ACC112 (cell line): ENCODE data around the gene NT5DC1.

Source experiments
- H2AFZ ChIP-seq: fragments of 200-600 bp; sonication (generic); one replicate; pipeline ENCODE4 v1.6.0; 2017; ENCODE audit warnings: antibody characterized with exemption, low read length; ENCODE audit not compliant: unreplicated experiment
- H3K27ac ChIP-seq: fragments of 200-600 bp; sonication (generic); 2 replicates; pipeline ENCODE4 v1.5.1; 2014; ENCODE audit warnings: low read depth, mild to moderate bottlenecking, antibody characterized with exemption, low read length, moderate library complexity
- H3K27me3 ChIP-seq: fragments of 200-600 bp; sonication (generic); 2 replicates; pipeline ENCODE4 v1.6.1; 2014; ENCODE audit warnings: mild to moderate bottlenecking, antibody characterized with exemption, low read length, moderate library complexity, mixed read lengths; ENCODE audit not compliant: insufficient read depth
- H3K36me3 ChIP-seq: fragments of 200-600 bp; sonication (generic); 2 replicates; pipeline ENCODE4 v1.6.1; 2016; ENCODE audit warnings: mild to moderate bottlenecking, antibody characterized with exemption, low read length, moderate library complexity, mixed read lengths; ENCODE audit not compliant: insufficient read depth
- H3K4me1 ChIP-seq: fragments of 200-600 bp; sonication (generic); one replicate; pipeline ENCODE4 v1.6.1; 2016; ENCODE audit warnings: low read length, mixed read lengths; ENCODE audit not compliant: insufficient read depth, unreplicated experiment, control insufficient read depth
- H3K4me3 ChIP-seq: fragments of 200-600 bp; sonication (generic); 2 replicates; pipeline ENCODE4 v1.5.1; 2014; ENCODE audit warnings: mild to moderate bottlenecking, low read depth, low read length
- H3K79me2 ChIP-seq: fragments of 200-600 bp; sonication (generic); one replicate; pipeline ENCODE4 v1.6.0; 2016; ENCODE audit warnings: low read length; ENCODE audit not compliant: control insufficient read depth, unreplicated experiment, insufficient read depth

Gene NT5DC1

DNA sequence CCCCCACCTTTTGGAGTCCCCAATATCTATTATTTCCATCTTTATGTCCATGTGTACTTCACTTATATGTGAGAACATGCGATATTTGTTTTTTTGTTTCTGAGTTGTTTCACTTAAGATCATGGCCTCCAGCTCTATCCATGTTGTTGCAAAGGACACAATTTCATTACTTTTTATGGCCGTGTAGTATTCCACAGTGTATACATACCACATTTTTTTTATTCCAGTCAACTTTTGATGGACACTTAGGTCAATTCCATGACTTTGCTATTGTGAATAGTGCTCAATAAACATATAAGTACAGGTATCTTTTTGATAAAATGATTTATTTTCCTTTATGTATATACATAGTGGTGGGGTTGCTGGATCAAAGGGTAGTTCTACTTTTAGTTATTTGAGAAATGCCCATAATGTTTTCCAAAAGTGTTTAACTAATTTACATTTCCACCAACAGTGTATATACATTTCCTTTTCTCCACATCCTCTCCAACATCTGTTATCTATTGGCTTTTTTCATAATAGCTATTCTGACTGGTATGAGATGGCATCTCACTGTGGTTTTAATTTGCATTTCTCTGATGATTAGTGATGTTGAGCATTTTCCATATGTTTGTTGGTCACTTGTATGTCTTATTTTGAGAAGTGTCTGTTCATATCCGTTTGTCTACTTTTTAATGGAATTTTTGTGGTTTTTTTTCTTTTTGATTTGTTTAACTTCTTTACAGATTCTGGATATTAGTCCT, 59.3 kb downstream of the NT5DC1 start:
- Histone ChIP-seq H3K27ac (no peak overlapping the region), H3K27me3 (no peaks in the 10 kb centered on the region), H3K4me1 (peaks cover 7% of the 10 kb centered on the region), H3K79me2 (no peaks in the 10 kb centered on the region), H2AFZ (no peak overlapping the region), H3K36me3 (no peaks in the 10 kb centered on the region), H3K4me3 (no peak overlapping the region)

DNA sequence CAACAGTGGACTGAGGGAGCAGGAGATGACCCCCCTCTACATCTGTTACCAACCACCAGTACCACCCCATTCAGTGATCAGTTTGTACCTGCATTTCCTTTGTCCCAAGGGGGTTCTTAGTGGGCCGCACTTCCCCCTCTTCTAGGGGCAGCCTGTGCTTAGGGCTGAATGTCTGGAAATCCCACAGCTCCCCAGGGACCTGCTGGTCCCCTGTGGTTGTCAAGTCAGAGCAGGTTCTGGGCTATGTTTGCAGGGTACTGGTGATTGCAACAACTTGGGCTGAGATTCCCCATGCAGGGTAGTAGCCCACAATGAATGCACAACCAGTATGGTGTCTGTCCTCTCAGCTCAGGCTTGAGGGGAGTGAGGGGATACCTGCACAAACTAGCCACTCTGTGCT, 64.9 kb downstream of the NT5DC1 start:
- Histone ChIP-seq H3K79me2 (no peaks in the 10 kb centered on the region), H3K36me3 (no peaks in the 10 kb centered on the region), H2AFZ (no peak overlapping the region), H3K4me1 (no peaks in the 10 kb centered on the region), H3K27ac (no peak overlapping the region), H3K4me3 (no peak overlapping the region), H3K27me3 (no peaks in the 10 kb centered on the region)

DNA sequence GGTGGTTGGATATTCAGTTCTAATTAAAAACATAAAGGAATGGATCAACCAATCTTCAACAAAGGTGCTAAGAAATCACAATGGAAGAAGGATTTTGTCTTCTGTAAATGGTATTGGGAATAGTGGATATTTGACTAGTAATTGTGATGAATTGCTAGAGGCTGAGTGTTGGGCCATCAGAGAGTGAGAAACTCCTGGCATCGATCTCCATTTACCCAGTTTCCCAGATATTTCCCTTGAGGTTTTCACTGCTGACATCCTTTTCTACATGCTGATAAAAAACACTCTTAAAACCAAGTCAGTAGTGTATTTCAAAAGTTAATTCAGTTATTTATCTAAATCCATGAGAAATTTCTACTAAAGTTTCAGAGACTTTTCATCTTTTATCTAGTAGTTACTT, 65.7 kb downstream of the NT5DC1 start:
- H3K79me2 ChIP-seq, result no peaks in the 10 kb centered on the region
- H3K4me3 ChIP-seq, result no peak overlapping the region
- no peaks in the 10 kb centered on the region for H3K36me3 ChIP-seq
- no peaks in the 10 kb centered on the region for H3K4me1 ChIP-seq
- H3K27ac ChIP-seq, result no peak overlapping the region
- no peaks in the 10 kb centered on the region for H3K27me3 ChIP-seq
- no peak overlapping the region for H2AFZ ChIP-seq

DNA sequence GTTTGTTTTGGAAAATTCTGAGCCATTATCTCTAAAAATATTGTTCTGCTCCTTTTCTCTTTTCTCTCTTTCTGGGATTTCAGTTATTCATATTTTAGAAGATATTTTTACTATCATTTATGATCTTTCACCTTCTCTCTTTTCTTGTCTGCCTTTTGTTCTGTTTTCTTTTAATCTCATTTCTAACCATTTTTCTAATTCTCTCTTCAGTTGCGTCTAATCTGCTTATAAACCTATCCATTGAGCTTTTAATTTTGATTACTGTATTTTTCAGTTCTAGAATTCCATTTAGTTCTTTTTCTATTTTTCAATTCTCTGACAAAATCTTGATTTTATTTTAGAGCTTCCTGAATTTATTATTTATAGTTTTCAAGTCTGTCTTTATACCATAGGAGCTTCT, 67.5 kb downstream of the NT5DC1 start:
- H3K4me1 ChIP-seq, result no peaks in the 10 kb centered on the region
- no peak overlapping the region for H3K27ac ChIP-seq

DNA sequence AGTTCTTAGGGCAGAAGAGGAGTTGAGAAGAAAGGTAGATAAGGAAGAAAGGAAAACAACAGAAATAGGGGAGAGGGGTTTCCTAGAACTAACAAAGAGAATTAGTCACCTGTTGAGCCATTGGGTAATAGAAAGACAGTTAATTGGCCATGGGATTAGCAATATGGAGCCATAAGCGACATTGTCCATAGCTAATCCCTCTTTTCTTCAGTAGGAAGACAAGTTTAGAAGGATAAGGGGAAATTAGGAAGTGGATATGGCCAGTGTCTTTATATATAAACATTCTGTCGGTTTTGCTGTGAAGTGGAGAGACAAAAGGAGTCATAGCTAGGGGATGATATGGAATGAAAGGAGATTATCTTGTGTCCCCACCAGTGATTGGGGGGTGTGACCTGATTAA, 69.2 kb downstream of the NT5DC1 start:
- Histone ChIP-seq H3K4me3 (no peak overlapping the region), H3K79me2 (no peaks in the 10 kb centered on the region), H3K36me3 (0 out of 2 replicates have a peak, but pooled peaks cover 3% of the 10 kb centered on the region)

More for the DNA sequence above, 67.5 kb downstream of the NT5DC1 start:
- H3K27me3 ChIP-seq, result no peaks in the 10 kb centered on the region
- H2AFZ ChIP-seq, result no peak overlapping the region
- H3K79me2 ChIP-seq, result no peaks in the 10 kb centered on the region
- no peak overlapping the region for H3K4me3 ChIP-seq
- no peaks in the 10 kb centered on the region for H3K36me3 ChIP-seq

DNA sequence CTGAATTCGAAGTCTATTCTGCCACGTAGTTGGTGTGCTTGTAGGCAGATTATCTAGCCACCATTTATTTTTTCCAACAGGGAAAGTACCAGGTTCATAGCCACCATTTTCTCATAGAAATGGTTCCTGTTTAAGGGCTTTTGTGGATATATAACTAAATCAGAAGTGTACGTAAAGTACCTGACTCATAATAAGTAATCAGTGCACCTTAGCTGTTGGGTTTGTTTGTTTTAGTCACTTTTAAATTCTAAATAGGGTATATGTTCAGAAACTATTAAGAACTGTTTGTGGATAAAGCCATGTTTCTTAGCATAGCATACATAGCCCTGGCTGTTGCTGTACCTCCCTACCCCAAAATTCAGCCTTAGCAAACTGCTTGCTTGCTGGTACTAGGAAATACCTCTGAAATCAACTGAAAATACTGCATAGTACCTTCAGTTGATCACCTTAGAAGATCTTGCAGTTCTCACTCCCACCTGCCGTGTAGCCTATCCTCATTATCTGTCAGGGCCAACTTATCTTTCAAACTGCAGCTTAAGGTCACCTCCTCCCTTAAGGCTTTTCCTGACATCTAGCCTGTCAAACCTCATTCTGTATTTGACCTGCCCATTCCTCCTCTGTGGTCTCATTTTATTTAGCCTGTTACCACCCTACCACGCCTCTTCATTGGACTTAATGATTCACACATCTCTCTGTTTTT, 69.9 kb downstream of the NT5DC1 start:
- Histone ChIP-seq H3K4me1 (no peaks in the 10 kb centered on the region), H3K27ac (no peak overlapping the region), H3K4me3 (no peak overlapping the region), H3K27me3 (no peaks in the 10 kb centered on the region), H3K79me2 (no peaks in the 10 kb centered on the region), H3K36me3 (0 out of 2 replicates have a peak, but pooled peaks cover 3% of the 10 kb centered on the region), H2AFZ (no peak overlapping the region)

More for the DNA sequence above, 69.2 kb downstream of the NT5DC1 start:
- H3K4me1 ChIP-seq, result no peaks in the 10 kb centered on the region
- no peaks in the 10 kb centered on the region for H3K27me3 ChIP-seq
- H2AFZ ChIP-seq, result no peak overlapping the region
- no peak overlapping the region for H3K27ac ChIP-seq

DNA sequence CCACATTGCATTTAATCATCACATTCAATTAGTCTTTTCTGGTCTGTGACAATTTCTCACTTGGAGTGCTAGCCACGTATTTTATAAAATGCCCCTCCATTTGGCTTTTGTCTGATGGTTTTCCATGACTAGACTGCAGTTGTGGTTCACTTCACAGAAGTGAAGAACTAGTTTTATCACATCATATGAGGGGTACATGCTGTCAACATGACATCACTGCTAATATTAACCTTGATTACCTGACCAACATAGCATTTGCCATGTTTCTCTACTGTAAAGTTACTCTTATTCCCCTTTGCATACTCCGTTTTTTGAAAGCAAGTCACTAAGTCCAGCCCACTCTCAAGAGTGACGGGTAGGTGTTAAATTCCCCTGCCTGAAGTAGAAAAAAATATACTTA, 73.3 kb downstream of the NT5DC1 start:
- H3K4me1 ChIP-seq, result no peaks in the 10 kb centered on the region
- H3K36me3 ChIP-seq, result 0 out of 2 replicates have a peak, but pooled peaks cover 3% of the 10 kb centered on the region
- H2AFZ ChIP-seq, result no peak overlapping the region
- no peak overlapping the region for H3K27ac ChIP-seq
- H3K27me3 ChIP-seq, result no peaks in the 10 kb centered on the region
- H3K4me3 ChIP-seq, result no peak overlapping the region
- H3K79me2 ChIP-seq, result no peaks in the 10 kb centered on the region

DNA sequence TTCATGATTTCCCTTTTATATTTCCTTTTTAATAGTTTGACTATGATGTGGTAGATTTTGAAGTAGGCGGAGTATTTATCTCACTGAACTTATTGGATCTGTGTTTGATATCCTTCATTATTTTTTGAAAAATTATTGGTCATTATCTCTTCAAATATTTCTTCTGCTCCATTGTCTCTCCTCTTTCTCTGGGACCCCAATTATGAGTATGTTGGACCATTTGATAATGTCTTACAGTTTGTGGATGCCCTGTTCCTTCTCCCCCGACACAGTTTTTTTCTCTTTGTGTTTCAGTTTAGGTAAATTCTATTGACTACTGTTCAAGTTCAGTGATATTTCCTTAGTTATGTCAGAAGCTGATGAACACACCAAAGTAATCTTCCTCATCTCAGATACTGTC, 74.7 kb downstream of the NT5DC1 start:
- Histone ChIP-seq H3K4me1 (no peaks in the 10 kb centered on the region), H2AFZ (no peak overlapping the region), H3K79me2 (no peaks in the 10 kb centered on the region), H3K27me3 (no peaks in the 10 kb centered on the region), H3K27ac (no peak overlapping the region), H3K4me3 (no peak overlapping the region), H3K36me3 (0 out of 2 replicates have a peak, but pooled peaks cover 3% of the 10 kb centered on the region)

DNA sequence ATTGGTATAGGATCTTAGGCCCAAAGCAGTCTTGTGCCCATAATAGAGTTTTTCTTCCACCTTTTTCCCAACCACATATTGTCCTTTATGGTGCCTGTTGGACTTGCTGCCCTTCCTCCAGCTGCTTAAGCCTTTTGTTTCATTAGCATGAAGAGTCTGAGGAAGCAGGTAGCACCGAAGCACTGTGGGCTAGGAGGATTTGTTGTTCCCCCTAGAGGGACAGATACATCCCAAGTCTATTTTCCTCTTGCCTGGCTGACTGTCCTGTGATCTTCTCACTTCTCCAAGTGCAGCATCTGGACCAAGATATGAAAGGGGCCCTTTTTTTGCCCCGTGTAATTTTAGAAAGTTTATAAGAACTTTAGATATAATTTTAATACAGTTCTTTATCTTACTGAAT, 75.9 kb downstream of the NT5DC1 start:
- Histone ChIP-seq H3K27ac (no peak overlapping the region), H3K36me3 (0 out of 2 replicates have a peak, but pooled peaks cover 3% of the 10 kb centered on the region), H3K4me1 (no peaks in the 10 kb centered on the region), H3K4me3 (no peak overlapping the region), H2AFZ (no peak overlapping the region), H3K79me2 (no peaks in the 10 kb centered on the region), H3K27me3 (no peaks in the 10 kb centered on the region)

DNA sequence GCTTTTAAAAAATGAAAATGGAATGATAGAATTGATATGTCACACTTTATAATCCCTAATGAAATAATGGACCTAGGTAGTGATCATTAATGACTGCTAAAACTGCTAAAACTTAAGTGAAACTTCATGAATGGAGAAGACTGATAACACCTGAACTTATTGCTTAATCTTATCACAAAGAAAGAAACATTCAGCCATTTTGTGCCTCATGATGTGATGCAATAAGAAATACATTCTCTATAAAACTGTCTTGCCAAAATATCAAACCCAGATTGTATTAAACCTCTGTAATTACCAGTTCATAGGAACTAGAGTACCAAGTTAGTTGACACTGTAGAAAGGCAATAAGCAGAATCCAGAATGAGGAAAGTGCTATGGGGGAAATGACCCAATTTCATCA, 79.7 kb downstream of the NT5DC1 start:
- Histone ChIP-seq H3K27me3 (no peaks in the 10 kb centered on the region), H2AFZ (no peak overlapping the region), H3K4me3 (no peak overlapping the region), H3K27ac (no peak overlapping the region), H3K4me1 (no peaks in the 10 kb centered on the region), H3K79me2 (no peaks in the 10 kb centered on the region), H3K36me3 (no peaks in the 10 kb centered on the region)

DNA sequence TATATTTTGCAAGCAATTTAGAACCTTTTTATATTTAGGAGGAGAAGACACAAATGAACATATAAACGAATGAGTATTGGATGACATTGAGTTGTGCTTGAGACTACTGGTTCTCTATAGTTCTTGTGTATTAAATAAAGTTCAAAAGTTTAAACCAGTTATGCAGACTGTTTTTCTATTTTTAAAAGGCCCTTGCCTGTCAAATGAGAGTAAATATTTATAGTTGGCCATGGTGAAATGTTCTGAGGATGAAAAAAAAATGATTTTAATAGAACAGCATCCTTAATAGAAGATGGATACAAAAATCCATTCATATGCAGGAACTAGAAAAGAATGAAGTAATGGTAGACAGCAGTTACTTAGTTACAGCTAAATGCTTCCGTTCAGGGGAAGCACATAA, 88.8 kb downstream of the NT5DC1 start:
- Histone ChIP-seq H2AFZ (no peak overlapping the region), H3K36me3 (no peaks in the 10 kb centered on the region), H3K4me1 (no peaks in the 10 kb centered on the region), H3K79me2 (no peaks in the 10 kb centered on the region), H3K27me3 (no peaks in the 10 kb centered on the region), H3K4me3 (no peak overlapping the region), H3K27ac (no peak overlapping the region)
